Fibroblast of the aortic adventitia (primary cell): ENCODE results near the gene TSFM. TPM values are rescaled to one million over a fixed set of nuclear protein-coding genes. Genes with fewer than 3 reads are reported as not detected.

Experiments
- DNase-seq: peaks from one replicate; pipeline ENCODE4 v3.0.0-alpha.2; 2010; ENCODE audit warnings: low read depth
- H3K4me3 ChIP-seq: 2 replicates; pipeline ENCODE4 v1.5.1; 2011; ENCODE audit warnings: low read depth, mild to moderate bottlenecking, control low read depth, low read length, moderate library complexity
- CTCF ChIP-seq: IDR thresholded peaks from 2 replicates; pipeline ENCODE4 v1.5.1; 2011; ENCODE audit warnings: mild to moderate bottlenecking, low read length, control low read depth, inconsistent platforms; ENCODE audit not compliant: insufficient read depth
- total RNA-seq: library from RNA; depleted of rRNA; stranded (reverse); fragments of >200 nt; gene quantifications from 2 replicates; pipeline ENCODE4 v1.2.3, GENCODE V29; 2012; ENCODE audit warnings: low replicate concordance

TSFM gene
- total RNA-seq, 1 donor, result 19.9 TPM

- TF ChIP-seq CTCF, result no peak
- DNase-seq, result no peak
- H3K4me3 ChIP-seq, result no peak overlapping the region
Measured at GRCh38 chr12:57775563-57776246, 6.9 kb upstream of the TSFM start.

DNA sequence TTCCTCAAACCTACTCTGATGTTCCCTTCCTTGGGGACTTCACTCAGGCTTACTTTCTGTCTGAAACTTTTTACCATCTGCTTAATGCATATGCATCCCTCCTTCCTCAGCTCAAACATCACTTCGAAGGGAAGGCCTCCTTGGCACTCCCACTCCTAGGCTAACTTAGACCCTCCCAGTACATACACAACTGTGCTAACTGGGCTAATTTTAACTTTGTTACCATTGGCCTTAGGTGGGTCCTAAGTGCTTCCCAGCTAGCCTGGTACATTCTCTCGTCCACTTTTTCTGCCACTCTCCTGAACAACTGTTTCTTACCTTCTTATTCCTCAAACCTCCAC lies 6.4 kb upstream of the TSFM start:
- no peak overlapping the region for H3K4me3 ChIP-seq
- DNase-seq, result no peak
- TF ChIP-seq CTCF, result no peak

- TF ChIP-seq CTCF, result no peak
Measured at GRCh38 chr12:57777367-57777766, 5.2 kb upstream of the TSFM start.

DNA sequence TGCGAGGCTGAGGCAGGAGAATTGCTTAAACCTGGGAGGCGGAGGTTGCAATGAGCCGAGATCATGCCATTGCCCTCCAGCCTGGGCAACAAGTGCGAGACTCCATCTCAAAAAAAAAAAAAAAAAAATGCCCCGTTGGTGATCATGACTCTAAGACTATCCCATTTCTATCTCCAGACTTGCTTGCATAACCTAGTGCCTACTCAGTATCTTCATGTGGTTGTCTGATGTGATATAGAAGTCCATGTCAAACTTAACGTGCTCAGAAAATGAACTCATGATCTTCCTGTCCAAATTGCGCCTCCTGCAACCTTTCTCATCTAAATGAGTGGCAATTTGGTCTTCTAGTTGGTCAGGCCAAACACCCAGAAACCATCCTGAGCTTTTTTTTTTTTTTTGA lies 4.7 kb upstream of the TSFM start:
- H3K4me3 ChIP-seq, result no peak overlapping the region
- TF ChIP-seq CTCF, result no peak
- no peak for DNase-seq

More at GRCh38 chr12:57777367-57777766, 5.2 kb upstream of the TSFM start:
- no peak for DNase-seq
- H3K4me3 ChIP-seq, result no peak overlapping the region

DNA sequence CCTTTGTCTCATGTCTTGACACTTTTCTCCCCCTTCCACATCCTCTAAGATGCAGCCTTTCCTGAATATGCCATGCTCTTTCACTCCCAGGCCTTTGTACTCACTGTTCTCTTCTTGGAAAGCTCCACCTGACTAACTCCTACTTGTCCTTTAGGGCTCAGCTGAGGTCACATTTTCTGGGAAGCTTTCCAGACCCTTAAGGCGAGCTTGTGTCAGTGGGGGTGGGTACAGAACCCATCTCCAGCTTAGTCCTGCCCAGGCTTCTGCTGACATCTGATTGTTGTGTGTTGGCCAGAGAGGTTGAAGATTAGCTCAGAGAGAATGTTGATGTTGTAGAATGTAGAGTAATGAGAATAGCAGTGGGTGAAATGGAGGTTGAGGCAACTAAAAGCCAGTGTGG lies 2.9 kb upstream of the TSFM start:
- no peak overlapping the region for H3K4me3 ChIP-seq
- DNase-seq, result no peak
- TF ChIP-seq CTCF, result no peak

DNA sequence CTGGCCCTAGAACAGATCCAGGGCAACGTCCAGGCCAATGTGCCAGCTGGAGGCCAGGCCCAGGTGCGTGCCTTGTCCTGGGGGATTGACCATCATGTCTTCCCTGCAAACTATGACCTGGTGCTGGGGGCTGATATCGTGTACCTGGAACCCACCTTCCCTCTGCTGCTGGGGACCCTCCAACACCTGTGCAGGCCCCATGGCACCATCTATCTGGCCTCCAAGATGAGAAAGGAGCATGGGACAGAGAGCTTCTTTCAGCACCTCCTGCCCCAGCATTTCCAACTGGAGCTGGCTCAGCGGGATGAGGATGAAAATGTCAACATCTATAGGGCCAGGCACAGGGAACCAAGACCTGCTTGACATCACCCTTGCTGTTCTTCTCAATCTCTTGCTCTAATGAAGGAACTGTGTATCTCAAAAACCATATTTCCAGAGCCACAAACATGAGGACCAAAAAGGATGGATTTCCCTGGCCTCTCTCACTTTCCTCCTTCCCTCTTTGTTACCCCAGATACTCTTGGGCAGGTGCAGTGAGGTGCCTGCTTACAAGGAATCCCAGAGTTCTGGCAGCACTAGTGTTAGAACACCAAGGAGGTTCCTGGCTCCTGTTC lies 2.2 kb upstream of the TSFM start:
- DNase-seq, result no peak
- H3K4me3 ChIP-seq, result no peak overlapping the region
- no peak for TF ChIP-seq CTCF

- TF ChIP-seq CTCF, result no peak
- no peak overlapping the region for H3K4me3 ChIP-seq
- no peak for DNase-seq
Measured at GRCh38 chr12:57781244-57781643, 1.3 kb upstream of the TSFM start.
